Activated T-helper 9 cell treated with anti-CD3 and anti-CD28 coated beads, Interleukin-2, amount 50 U/mL, for 16 hours (primary cell): Measurements from ENCODE around the gene RBM33.
"Not testable (repeated sequence)": the region's sequence is repeated elsewhere in the genome, so short reads cannot be mapped to it uniquely, and the experiment has no call there.

Source experiments
- DNase-seq: peaks from one replicate; pipeline ENCODE4 v3.0.0-alpha.2; 2020; ENCODE audit warnings: low read depth

Gene RBM33

GRCh38 chr7:155644178-155644970, at the start of gene RBM33:
TSS of gene RBM33 (plus strand) at chr7:155644661. CDS start at chr7:155644877, 216 bp downstream.
- peak; percentile 72 for DNase-seq

GRCh38 chr7:155594961-155595366, 49.5 kb upstream of the RBM33 start:
- DNase-seq, result no peak

- no peak for DNase-seq
Observed at GRCh38 chr7:155597753-155598140, 46.7 kb upstream of the RBM33 start.

- DNase-seq, result peak; percentile 71
Observed at GRCh38 chr7:155598810-155599210, 45.7 kb upstream of the RBM33 start.

- DNase-seq, result no peak
Observed at GRCh38 chr7:155602156-155602555, 42.3 kb upstream of the RBM33 start.

GRCh38 chr7:155602750-155603149, 41.7 kb upstream of the RBM33 start:
- no peak for DNase-seq

GRCh38 chr7:155603205-155603857, 41.1 kb upstream of the RBM33 start:
- DNase-seq, result no peak

- DNase-seq, result no peak
Observed at GRCh38 chr7:155603858-155604503, 40.5 kb upstream of the RBM33 start.

- no peak for DNase-seq
Observed at GRCh38 chr7:155604504-155604997, 39.9 kb upstream of the RBM33 start.

- DNase-seq, result no peak
Observed at GRCh38 chr7:155609185-155609584, 35.3 kb upstream of the RBM33 start.

- no peak for DNase-seq
Observed at GRCh38 chr7:155610633-155611193, 33.7 kb upstream of the RBM33 start.

GRCh38 chr7:155611808-155612447, 32.5 kb upstream of the RBM33 start:
- no peak for DNase-seq

- no peak for DNase-seq
Observed at GRCh38 chr7:155612658-155613057, 31.8 kb upstream of the RBM33 start.

- DNase-seq, result not testable (repeated sequence)
Observed at GRCh38 chr7:155615085-155615484, 29.4 kb upstream of the RBM33 start.

- no peak for DNase-seq
Observed at GRCh38 chr7:155618708-155619633, 25.5 kb upstream of the RBM33 start.

- no peak for DNase-seq
Observed at GRCh38 chr7:155619634-155620271, 24.7 kb upstream of the RBM33 start.

- no peak for DNase-seq
Observed at GRCh38 chr7:155620497-155620896, 24.0 kb upstream of the RBM33 start.

GRCh38 chr7:155621418-155621980, 23.0 kb upstream of the RBM33 start:
- DNase-seq, result no peak

GRCh38 chr7:155624412-155624811, 20.0 kb upstream of the RBM33 start:
- DNase-seq, result no peak

- DNase-seq, result no peak
Observed at GRCh38 chr7:155625557-155625956, 18.9 kb upstream of the RBM33 start.
